NT2/D1 (cell line): ENCODE data around the gene COL5A3.

ENCODE experiments used
- YY1 ChIP-seq: IDR thresholded peaks from 2 replicates; pipeline ENCODE4 v1.6.1; 2011; ENCODE audit not compliant: insufficient read length, insufficient read depth
- ZNF274 ChIP-seq: IDR thresholded peaks from 2 replicates; pipeline ENCODE4 v1.6.1; 2011; ENCODE audit warnings: mild to moderate bottlenecking, low read depth, low read length

GRCh38 chr19:10004617-10005016, 5.7 kb downstream of the COL5A3 start:
- TF ChIP-seq YY1 (no peak), ZNF274 (no peak)
